Fibroblast of skin of abdomen (primary cell): ENCODE data around the gene RWDD2A.
A peak's percentile ranks its signal among the peaks of the same experiment; 100 is the strongest.

Experiments
- DNase-seq: peaks from one replicate; pipeline ENCODE4 v3.0.0-alpha.2; 2013

The RWDD2A gene

DNA sequence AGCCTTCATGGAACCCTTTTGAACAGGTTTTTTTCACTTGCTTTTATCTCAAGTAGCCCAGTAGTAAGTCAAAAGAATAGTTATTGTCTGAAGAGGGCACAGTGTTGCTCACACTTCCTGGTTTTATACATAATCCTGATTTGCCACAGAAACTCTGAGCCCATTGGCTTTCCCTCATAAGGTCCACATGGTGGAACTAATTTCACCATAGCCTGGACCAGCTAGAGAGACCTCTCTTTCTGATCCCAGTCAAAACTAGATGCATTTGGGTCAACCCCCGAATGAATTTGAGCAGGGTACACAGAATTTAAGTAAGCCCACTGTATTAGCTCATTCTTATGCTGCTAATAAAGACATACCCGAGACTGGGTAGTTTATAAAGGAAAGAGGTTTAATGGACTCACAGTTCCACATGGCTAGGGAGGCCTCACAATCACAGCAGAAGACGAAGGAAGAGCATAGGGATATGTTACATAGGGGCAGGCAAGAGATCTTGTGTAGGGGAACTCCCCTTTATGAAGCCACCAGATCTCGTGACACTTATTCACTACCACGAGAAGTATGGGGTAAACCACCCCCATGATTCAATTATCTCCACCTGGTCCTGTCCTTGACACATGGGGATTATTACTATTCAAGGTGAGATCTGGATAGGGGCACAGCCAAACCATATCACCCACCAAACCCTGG, 6.2 kb downstream of the RWDD2A start:
- DNase-seq = no peak

- peak; percentile 40 for DNase-seq
Observed at GRCh38 chr6:83199863-83200225, 6.7 kb downstream of the RWDD2A start.

DNA sequence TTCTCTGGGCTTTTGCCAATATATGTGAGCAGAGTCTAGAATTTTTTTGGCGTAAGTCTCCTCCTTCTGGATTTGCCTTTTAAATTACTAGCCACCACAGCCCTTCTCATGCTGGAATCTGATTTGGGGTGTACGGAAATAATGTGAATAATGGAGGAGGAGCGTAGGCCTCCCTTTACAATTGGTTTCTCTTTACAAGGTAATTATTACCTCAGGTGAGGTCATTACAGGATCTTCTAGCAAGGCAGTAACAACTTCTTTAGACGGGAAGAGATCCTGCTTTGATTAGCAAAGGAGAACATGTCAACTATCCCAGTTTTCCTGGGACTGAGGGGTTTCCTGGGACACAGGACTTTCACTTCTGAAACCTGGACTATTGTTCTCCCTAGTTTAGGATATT, 8.9 kb downstream of the RWDD2A start:
- DNase-seq = no peak

DNA sequence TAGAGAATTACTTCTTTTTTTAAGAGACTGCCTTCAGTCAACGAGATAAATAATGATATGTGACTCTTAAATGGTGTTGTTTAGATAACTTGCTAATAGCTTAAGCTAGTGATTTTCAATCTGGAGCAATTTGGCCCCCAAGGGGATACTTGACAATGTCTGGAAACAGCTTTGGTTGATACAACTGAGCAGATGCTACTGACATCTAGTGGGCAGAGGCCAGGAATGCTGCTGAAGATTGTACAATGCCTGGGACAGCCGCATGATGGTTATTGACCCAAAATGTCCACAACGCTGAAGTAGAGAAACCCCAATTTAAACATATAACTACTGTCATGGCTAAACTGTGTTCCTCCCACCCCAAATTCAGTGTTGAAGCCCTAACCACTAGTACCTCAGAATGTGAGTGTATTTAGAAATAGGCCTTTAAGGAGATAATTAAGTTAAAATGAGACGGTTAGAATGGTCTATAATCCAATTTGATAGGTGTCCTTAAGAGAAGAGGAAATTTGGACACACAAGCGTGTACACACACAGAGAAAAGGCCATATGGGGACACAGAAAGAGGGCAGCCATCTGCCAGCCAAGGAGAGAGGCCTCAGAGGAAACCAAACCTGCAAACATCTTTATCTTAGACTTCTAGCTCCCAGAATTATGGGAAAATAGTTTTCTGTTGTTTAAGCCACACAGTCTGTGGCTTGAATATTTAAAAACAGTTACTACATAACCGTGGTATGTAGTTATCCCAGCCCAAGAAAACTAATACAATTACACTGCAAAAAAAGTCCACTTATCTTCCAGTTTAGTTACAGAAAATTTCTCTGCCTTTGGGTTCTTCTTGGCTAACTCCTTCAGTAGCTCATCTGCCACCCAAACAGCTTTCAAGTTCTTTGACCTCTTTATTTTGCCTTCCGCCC, 22.2 kb downstream of the RWDD2A start:
- peak; percentile 72 for DNase-seq

DNA sequence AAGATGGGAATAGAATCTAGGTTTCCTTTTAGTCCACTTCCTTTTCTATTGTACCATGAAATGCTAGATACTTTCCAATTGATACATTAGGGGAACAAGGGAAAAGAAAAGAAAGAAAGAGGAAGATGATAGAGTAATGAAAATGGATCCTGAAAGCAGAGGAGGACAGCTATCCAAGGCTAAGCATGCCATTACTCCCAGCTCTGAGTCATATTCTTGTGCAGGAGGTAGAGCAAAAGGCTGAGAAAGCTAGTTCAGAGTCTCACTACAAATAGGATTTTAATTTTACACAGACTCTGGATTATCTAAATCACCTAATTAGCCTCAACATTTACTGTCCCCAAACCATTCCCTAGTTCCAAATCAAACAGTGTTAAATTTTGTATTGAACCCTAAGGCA, 23.6 kb downstream of the RWDD2A start:
- no peak for DNase-seq

GRCh38 chr6:83218646-83219045, 25.5 kb downstream of the RWDD2A start:
- DNase-seq = no peak

GRCh38 chr6:83220121-83220520, 27.0 kb downstream of the RWDD2A start:
- DNase-seq = no peak

GRCh38 chr6:83221276-83221675, 28.1 kb downstream of the RWDD2A start:
- DNase-seq = peak; percentile 20

- DNase-seq = peak; percentile 34
Observed at GRCh38 chr6:83221889-83222479, 28.8 kb downstream of the RWDD2A start.

DNA sequence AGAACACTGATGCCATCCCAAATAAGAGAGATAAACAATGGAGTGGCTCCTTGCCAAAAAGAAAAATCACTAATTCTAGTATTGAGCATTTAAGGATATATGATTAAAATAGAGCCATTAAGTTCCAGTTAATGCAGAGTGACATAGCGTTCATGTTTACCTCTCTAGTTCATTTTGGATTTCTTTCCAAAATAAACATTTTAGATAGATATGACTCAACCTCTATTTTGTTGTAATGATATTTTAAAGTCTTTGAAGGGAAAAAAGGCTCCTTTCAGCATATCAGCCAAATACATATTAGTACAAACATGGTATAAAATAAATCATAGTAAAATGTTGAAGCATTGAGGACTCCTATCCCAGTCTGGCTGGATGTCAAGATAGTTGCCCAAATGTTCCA, 33.4 kb downstream of the RWDD2A start:
- no peak for DNase-seq

DNA sequence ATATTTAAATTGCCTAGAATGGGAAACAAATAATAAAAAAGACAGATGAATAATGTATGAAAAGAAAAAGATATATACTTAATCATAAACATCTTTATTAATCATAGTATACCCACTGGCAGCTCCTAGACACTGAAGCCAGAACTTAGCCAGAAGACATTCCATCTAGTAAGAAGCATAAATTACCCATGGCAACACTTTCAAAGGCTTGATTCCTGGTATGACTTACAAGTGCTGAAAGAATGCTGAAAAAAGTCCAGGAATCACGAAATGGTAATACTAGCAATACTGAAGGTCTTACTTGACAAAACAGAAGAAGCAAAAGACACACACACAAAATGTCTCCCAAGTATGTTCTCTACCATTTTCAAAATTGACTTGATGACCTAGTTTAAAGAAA, 38.0 kb downstream of the RWDD2A start:
- peak; percentile 90 for DNase-seq

DNA sequence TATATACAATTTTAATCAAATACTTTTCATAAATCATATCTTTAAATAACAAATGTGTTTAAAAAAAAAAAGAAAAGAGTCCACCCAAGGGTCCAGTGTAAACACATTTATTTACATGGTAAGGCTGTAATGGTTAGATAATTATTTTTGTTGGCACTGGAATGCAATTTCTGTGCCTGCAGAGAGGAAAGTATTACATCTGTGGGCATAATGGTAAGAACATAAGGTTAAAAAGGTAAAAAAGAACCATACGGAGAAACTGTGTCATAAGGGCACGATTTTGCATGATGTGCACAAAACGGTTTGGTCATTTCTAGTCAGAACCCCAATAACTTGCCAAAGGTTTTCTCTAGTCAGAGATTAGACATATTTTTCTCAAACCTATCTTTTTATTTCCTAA, 54.3 kb downstream of the RWDD2A start:
- no peak for DNase-seq
